GM21717 (cell line): ENCODE measurements around the gene CDCP2.

ENCODE experiments used
- ATAC-seq: cut with Tn5 transposase; IDR thresholded peaks from one replicate; pipeline ENCODE4 v1.9.1; 2021; ENCODE audit warnings: mild to moderate bottlenecking, moderate library complexity; ENCODE audit not compliant: unreplicated experiment

Gene CDCP2

GRCh38 chr1:54137534-54138061 lies 15.2 kb downstream of the CDCP2 start:
- no peak for ATAC-seq

- no peak for ATAC-seq
Observed at GRCh38 chr1:54136963-54137533, 15.8 kb downstream of the CDCP2 start.

- ATAC-seq = no peak
Observed at GRCh38 chr1:54136269-54136896, 16.4 kb downstream of the CDCP2 start.

- no peak for ATAC-seq
Observed at GRCh38 chr1:54135436-54136120, 17.2 kb downstream of the CDCP2 start.

GRCh38 chr1:54134295-54134694 lies 18.5 kb downstream of the CDCP2 start:
- ATAC-seq = no peak

- ATAC-seq = no peak
Observed at GRCh38 chr1:54132495-54132894, 20.3 kb downstream of the CDCP2 start.

GRCh38 chr1:54131419-54131818 lies 21.4 kb downstream of the CDCP2 start:
- ATAC-seq = no peak

GRCh38 chr1:54129858-54130257 lies 22.9 kb downstream of the CDCP2 start:
- ATAC-seq = no peak

- no peak for ATAC-seq
Observed at GRCh38 chr1:54127594-54128300, 25.1 kb downstream of the CDCP2 start.

- no peak for ATAC-seq
Observed at GRCh38 chr1:54126271-54126815, 26.5 kb downstream of the CDCP2 start.

- no peak for ATAC-seq
Observed at GRCh38 chr1:54125386-54126070, 27.3 kb downstream of the CDCP2 start.

- ATAC-seq = no peak
Observed at GRCh38 chr1:54124906-54125305, 27.9 kb downstream of the CDCP2 start.

GRCh38 chr1:54124472-54124871 lies 28.3 kb downstream of the CDCP2 start:
- no peak for ATAC-seq

- no peak for ATAC-seq
Observed at GRCh38 chr1:54122992-54123391, 29.8 kb downstream of the CDCP2 start.

- no peak for ATAC-seq
Observed at GRCh38 chr1:54122135-54122751, 30.6 kb downstream of the CDCP2 start.

GRCh38 chr1:54121482-54122134 lies 31.2 kb downstream of the CDCP2 start:
- ATAC-seq = no peak

GRCh38 chr1:54120698-54121481 lies 31.9 kb downstream of the CDCP2 start:
- no peak for ATAC-seq

- ATAC-seq = no peak
Observed at GRCh38 chr1:54120018-54120697, 32.6 kb downstream of the CDCP2 start.
